DND-41 (cell line): ENCODE results near the gene GTPBP4.

Experiments
- ATAC-seq: fragments of 200-7000 bp; cut with Tn5 transposase; 3 replicates; pipeline ENCODE4 v1.9.1; 2021; ENCODE audit warnings: low read depth; ENCODE audit not compliant: insufficient read depth
- DNase-seq: peaks from one replicate; pipeline ENCODE4 v3.0.0-alpha.2; 2020
- H2AFZ ChIP-seq: 2 replicates; pipeline ENCODE4 v1.6.0; 2012; ENCODE audit warnings: low read depth, low read length
- H3K27ac ChIP-seq: 2 replicates; pipeline ENCODE4 v1.5.1; 2012; ENCODE audit warnings: low read length, inconsistent platforms
- H3K27me3 ChIP-seq: fragments of 200-600 bp; sonication (generic); 2 replicates; pipeline ENCODE4 v1.6.0; 2012; ENCODE audit warnings: low read length, mild to moderate bottlenecking, inconsistent platforms; ENCODE audit not compliant: insufficient read depth, poor library complexity
- H3K36me3 ChIP-seq: 2 replicates; pipeline ENCODE4 v1.5.1; 2012; ENCODE audit warnings: low read length, inconsistent platforms; ENCODE audit not compliant: insufficient read depth
- H3K4me1 ChIP-seq: 2 replicates; pipeline ENCODE4 v1.5.1; 2012; ENCODE audit warnings: mild to moderate bottlenecking, low read length; ENCODE audit not compliant: insufficient read depth
- H3K4me2 ChIP-seq: 2 replicates; pipeline ENCODE4 v1.6.0; 2012; ENCODE audit warnings: mild to moderate bottlenecking, moderate library complexity, low read length, inconsistent platforms; ENCODE audit not compliant: insufficient read depth
- H3K4me3 ChIP-seq, 2 experiments: fragments of 200-600 bp in 1 of 2; shearing (Covaris generic) in 1 of 2; 2 replicates each; pipeline ENCODE4 v1.5.1; 2012 to 2016; ENCODE audit warnings: inconsistent platforms in 2 of 2, low read length in 2 of 2, mild to moderate bottlenecking in 2 of 2, low read depth in 1 of 2, moderate library complexity in 1 of 2
- H3K79me2 ChIP-seq: 2 replicates; pipeline ENCODE4 v1.6.0; 2012; ENCODE audit warnings: low read length, inconsistent platforms; ENCODE audit not compliant: insufficient read depth
- H3K9ac ChIP-seq: 2 replicates; pipeline ENCODE4 v1.6.0; 2012; ENCODE audit warnings: low read depth, mild to moderate bottlenecking, inconsistent platforms, low read length, moderate library complexity
- H3K9me3 ChIP-seq: 2 replicates; pipeline ENCODE4 v1.5.1; 2012; ENCODE audit warnings: low read length, moderate library complexity, mild to moderate bottlenecking, inconsistent platforms; ENCODE audit not compliant: insufficient read depth, severe bottlenecking
- H4K20me1 ChIP-seq: 2 replicates; pipeline ENCODE4 v1.6.0; 2012; ENCODE audit warnings: low read length; ENCODE audit not compliant: insufficient read depth
- CTCF ChIP-seq: IDR thresholded peaks from 2 replicates; pipeline ENCODE4 v1.5.1; 2012; ENCODE audit warnings: borderline replicate concordance, low read length, moderate library complexity, mild to moderate bottlenecking; ENCODE audit not compliant: poor library complexity, severe bottlenecking; ENCODE audit errors: extremely low read depth
- EZH2 ChIP-seq: IDR thresholded peaks from 3 replicates; pipeline ENCODE4 v1.6.1; 2012; ENCODE audit warnings: borderline replicate concordance, low read depth, mild to moderate bottlenecking, moderate library complexity, low read length, inconsistent platforms; ENCODE audit not compliant: severe bottlenecking

Gene GTPBP4

GRCh38 chr10:947881-948280, 40.4 kb upstream of the GTPBP4 start:
- no peak overlapping the region for H3K27ac ChIP-seq
- no peak overlapping the region for H3K4me2 ChIP-seq
- TF ChIP-seq EZH2, result no peak
- TF ChIP-seq CTCF, result no peak

GRCh38 chr10:948347-948746, 39.9 kb upstream of the GTPBP4 start:
- H3K4me1 ChIP-seq, result no peaks in the 10 kb centered on the region
- H3K9ac ChIP-seq, result no peak overlapping the region
- no peak overlapping the region for H2AFZ ChIP-seq
- ATAC-seq, result no peak
- H3K9me3 ChIP-seq, result no peaks in the 10 kb centered on the region
- no peak overlapping the region for H3K27ac ChIP-seq
- H3K36me3 ChIP-seq, result no peaks in the 10 kb centered on the region
- no peaks in the 10 kb centered on the region for H3K79me2 ChIP-seq
- TF ChIP-seq CTCF (no peak), EZH2 (no peak)
- H4K20me1 ChIP-seq, result no peaks in the 10 kb centered on the region
- no peaks in the 10 kb centered on the region for H3K27me3 ChIP-seq
- H3K4me2 ChIP-seq, result no peak overlapping the region
- DNase-seq, result no peak
- H3K4me3 ChIP-seq, result no peak overlapping the region

More at GRCh38 chr10:947881-948280, 40.4 kb upstream of the GTPBP4 start:
- H3K9me3 ChIP-seq, result no peaks in the 10 kb centered on the region
- no peaks in the 10 kb centered on the region for H3K27me3 ChIP-seq
- H3K4me1 ChIP-seq, result no peaks in the 10 kb centered on the region
- no peaks in the 10 kb centered on the region for H4K20me1 ChIP-seq
- H3K36me3 ChIP-seq, result no peaks in the 10 kb centered on the region
- no peak overlapping the region for H3K9ac ChIP-seq
- no peaks in the 10 kb centered on the region for H3K79me2 ChIP-seq
- no peak for DNase-seq
- no peak overlapping the region for H3K4me3 ChIP-seq
- no peak overlapping the region for H2AFZ ChIP-seq
- no peak for ATAC-seq

GRCh38 chr10:949446-949845, 38.8 kb upstream of the GTPBP4 start:
- Histone ChIP-seq H3K9me3 (no peaks in the 10 kb centered on the region), H3K4me2 (no peak overlapping the region), H3K4me1 (no peaks in the 10 kb centered on the region), H3K27me3 (peaks cover 7% of the 10 kb centered on the region), H3K27ac (no peak overlapping the region), H3K4me3 (no peak overlapping the region), H3K36me3 (no peaks in the 10 kb centered on the region), H2AFZ (no peak overlapping the region), H3K79me2 (no peaks in the 10 kb centered on the region), H3K9ac (no peak overlapping the region), H4K20me1 (no peaks in the 10 kb centered on the region)
- no peak for ATAC-seq
- no peak for TF ChIP-seq EZH2
- TF ChIP-seq CTCF, result no peak
- DNase-seq, result no peak

GRCh38 chr10:953836-954235, 34.4 kb upstream of the GTPBP4 start:
- H3K9me3 ChIP-seq, result no peaks in the 10 kb centered on the region
- DNase-seq (no peak), ATAC-seq (no peak)
- TF ChIP-seq EZH2 (no peak), CTCF (no peak)
- H4K20me1 ChIP-seq, result no peaks in the 10 kb centered on the region
- no peak overlapping the region for H3K4me2 ChIP-seq
- peaks cover 7% of the 10 kb centered on the region for H3K27me3 ChIP-seq
- no peak overlapping the region for H3K9ac ChIP-seq
- H3K4me3 ChIP-seq, result no peak overlapping the region
- H3K4me1 ChIP-seq, result no peaks in the 10 kb centered on the region
- no peaks in the 10 kb centered on the region for H3K79me2 ChIP-seq
- H3K36me3 ChIP-seq, result no peaks in the 10 kb centered on the region
- H2AFZ ChIP-seq, result no peak overlapping the region
- no peak overlapping the region for H3K27ac ChIP-seq
